GM12801 (cell line): Measurements from ENCODE around the gene APOC3.

Experiments used
- CTCF ChIP-seq: IDR thresholded peaks from one replicate; pipeline ENCODE4 v1.5.1; 2011; ENCODE audit warnings: control low read depth; ENCODE audit not compliant: insufficient read length; ENCODE audit errors: extremely low read depth

The APOC3 gene

GRCh38 chr11:116856423-116856822, 26.7 kb downstream of the APOC3 start:
- no peak for TF ChIP-seq CTCF

DNA sequence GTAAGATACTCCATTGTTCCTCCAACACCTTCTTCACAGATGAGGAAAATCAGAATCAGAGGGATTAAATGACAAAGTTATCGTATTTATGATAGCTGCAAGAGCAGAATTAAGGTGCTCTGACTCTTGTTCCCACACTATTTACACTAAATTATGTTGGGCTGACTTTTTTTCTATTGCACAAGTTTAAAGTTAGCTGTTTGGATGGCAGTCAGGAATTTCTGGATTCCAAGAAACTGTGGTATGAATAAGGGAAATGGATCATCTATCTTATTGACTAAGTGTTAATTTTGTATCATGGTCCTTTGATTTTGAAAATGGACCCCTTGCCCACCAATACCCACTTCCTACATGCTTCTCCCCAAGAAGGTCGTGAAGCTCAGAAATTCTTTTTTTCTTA, 27.6 kb downstream of the APOC3 start:
- TF ChIP-seq CTCF: no peak

GRCh38 chr11:116857936-116858335, 28.2 kb downstream of the APOC3 start:
- no peak for TF ChIP-seq CTCF

DNA sequence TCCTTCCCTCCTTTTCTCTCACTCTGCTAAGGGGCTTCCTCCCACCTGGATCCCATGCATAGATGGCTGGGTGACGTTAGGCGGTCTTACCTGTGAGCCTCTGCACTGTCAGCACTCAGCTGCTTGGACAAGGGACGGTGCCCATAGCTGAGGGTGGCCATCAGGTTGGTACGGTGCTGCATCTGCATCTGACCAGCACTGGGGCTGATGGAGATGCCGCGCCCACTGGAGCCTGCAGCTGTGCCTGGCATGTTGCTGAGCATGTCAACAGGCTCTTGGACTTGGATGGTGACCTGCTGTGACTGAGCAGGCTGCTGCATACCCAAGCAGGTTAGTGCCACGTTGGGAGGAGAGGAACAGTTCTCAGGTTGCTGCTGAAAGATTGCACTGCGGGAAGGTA, 29.5 kb downstream of the APOC3 start:
- TF ChIP-seq CTCF: no peak

- TF ChIP-seq CTCF: no peak
These were observed 30.6 kb downstream of the APOC3 start for GRCh38 chr11:116860303-116860702.

DNA sequence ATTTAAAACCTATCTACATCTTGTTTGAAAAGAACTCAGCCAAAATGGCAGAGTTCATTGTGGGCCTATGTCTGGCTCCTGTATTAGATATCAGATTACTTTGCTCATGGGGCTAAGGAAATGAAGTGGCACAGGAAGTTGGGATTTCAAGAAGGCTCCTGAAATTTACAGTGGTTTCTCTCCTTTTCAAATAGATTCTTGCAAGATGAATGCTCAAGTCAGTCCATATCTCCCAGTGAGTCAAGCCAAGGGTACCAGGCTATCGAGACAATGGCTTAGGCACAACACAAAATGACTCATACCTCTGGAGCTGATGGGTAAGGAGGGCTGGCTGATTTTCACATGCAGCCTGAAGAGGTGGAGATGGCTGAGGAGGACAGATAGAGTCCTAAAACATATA, 31.8 kb downstream of the APOC3 start:
- no peak for TF ChIP-seq CTCF

DNA sequence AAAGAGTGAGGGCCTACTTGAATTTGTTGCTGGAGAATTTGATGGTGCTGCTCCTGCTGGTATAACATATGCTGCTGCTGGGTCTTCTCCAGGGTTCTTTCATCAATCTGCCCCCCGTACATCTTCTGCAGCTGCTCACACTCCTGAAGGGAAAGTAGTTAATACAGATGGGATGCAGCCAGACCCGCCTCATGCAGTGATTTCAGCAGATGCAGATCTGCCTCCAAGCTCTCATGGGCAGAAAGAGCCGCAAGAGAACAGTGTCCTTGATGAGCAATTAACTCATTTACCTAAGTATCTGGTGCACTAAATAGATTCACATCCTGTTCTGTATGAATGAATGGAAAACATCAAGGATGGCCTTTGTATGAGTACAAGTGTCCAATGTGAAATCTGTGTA, 32.5 kb downstream of the APOC3 start:
- no peak for TF ChIP-seq CTCF

GRCh38 chr11:116862951-116863350, 33.2 kb downstream of the APOC3 start:
- no peak for TF ChIP-seq CTCF
